Liver (tissue), 9 donors: Measurements from ENCODE around the gene NLK. TPM values are rescaled to one million over a fixed set of nuclear protein-coding genes. Genes with fewer than 3 reads are reported as not detected.

Experiments
- DNase-seq: peaks from one replicate; pipeline ENCODE4 v3.0.0-alpha.2; 2017; ENCODE audit warnings: low spot score
- H3K27ac ChIP-seq, 2 donors: one replicate each; pipeline ENCODE4 v1.7.0; 2013; ENCODE audit warnings: inconsistent platforms in 2 of 2, low read length in 2 of 2, control low read depth in 1 of 2, low read depth in 1 of 2, mild to moderate bottlenecking in 1 of 2
- H3K27me3 ChIP-seq, 4 donors: one replicate each; pipeline versions ENCODE4 v1.6.1 to v1.7.0; 2013; ENCODE audit warnings: low read length in 3 of 4, inconsistent platforms in 1 of 4, mild to moderate bottlenecking in 1 of 4, moderate library complexity in 1 of 4; ENCODE audit not compliant: control insufficient read depth in 4 of 4, insufficient read depth in 4 of 4
- H3K36me3 ChIP-seq, 4 donors: one replicate each; pipeline versions ENCODE4 v1.6.1 to v1.7.0; 2013; ENCODE audit warnings: low read length in 3 of 4, mild to moderate bottlenecking in 3 of 4, low read depth in 1 of 4, moderate library complexity in 1 of 4; ENCODE audit not compliant: control insufficient read depth in 4 of 4, insufficient read depth in 3 of 4
- H3K4me1 ChIP-seq, 4 donors: one replicate each; pipeline versions ENCODE4 v1.6.1 to v1.7.0; 2013; ENCODE audit warnings: low read length in 3 of 4, mild to moderate bottlenecking in 3 of 4, moderate library complexity in 1 of 4; ENCODE audit not compliant: control insufficient read depth in 4 of 4, insufficient read depth in 4 of 4
- H3K4me3 ChIP-seq, 3 donors: one replicate each; pipeline versions ENCODE4 v1.6.1 to v1.7.0; 2013; ENCODE audit warnings: low read length in 3 of 3, control low read depth in 1 of 3, low read depth in 1 of 3, mild to moderate bottlenecking in 1 of 3
- H3K9ac ChIP-seq, 2 donors: one replicate each; pipeline ENCODE4 v1.7.0; 2013; ENCODE audit warnings: low read length in 2 of 2, mild to moderate bottlenecking in 2 of 2, moderate library complexity in 2 of 2, control low read depth in 1 of 2, low read depth in 1 of 2
- H3K9me3 ChIP-seq, 4 donors: one replicate each; pipeline versions ENCODE4 v1.6.1 to v1.7.0; 2013; ENCODE audit warnings: low read length in 3 of 4; ENCODE audit not compliant: control insufficient read depth in 4 of 4
- EGR1 ChIP-seq, 2 donors: IDR thresholded peaks; 2 replicates each; pipeline ENCODE4 v1.6.1; 2016 to 2018; ENCODE audit warnings: antibody characterized with exemption in 2 of 2, low read depth in 2 of 2
- FOXA1 ChIP-seq: IDR thresholded peaks from 2 replicates; pipeline ENCODE4 v1.6.1; 2016; ENCODE audit warnings: antibody characterized with exemption
- GABPA ChIP-seq, 2 donors: IDR thresholded peaks in 1 of 2; conservative IDR thresholded peaks in 1 of 2; 2 replicates each; pipeline ENCODE4 v1.6.1; 2016; ENCODE audit warnings: antibody characterized with exemption in 2 of 2, mild to moderate bottlenecking in 1 of 2, moderate library complexity in 1 of 2
- HNF4A ChIP-seq, 2 donors: conservative IDR thresholded peaks; 2 replicates each; pipeline ENCODE4 v1.6.1; 2016; ENCODE audit warnings: antibody characterized with exemption in 2 of 2, mild to moderate bottlenecking in 2 of 2
- MAX ChIP-seq: IDR thresholded peaks from 2 replicates; pipeline ENCODE4 v1.6.1; 2016; ENCODE audit warnings: antibody characterized with exemption
- NR2F2 ChIP-seq: IDR thresholded peaks from 2 replicates; pipeline ENCODE4 v1.6.1; 2016; ENCODE audit warnings: antibody characterized with exemption
- RAD21 ChIP-seq, 2 donors: IDR thresholded peaks; 2 replicates each; pipeline ENCODE4 v1.6.1; 2016; ENCODE audit warnings: antibody characterized with exemption in 2 of 2, mild to moderate bottlenecking in 2 of 2
- RXRA ChIP-seq, 2 donors: IDR thresholded peaks; 2 replicates each; pipeline ENCODE4 v1.6.1; 2017 to 2018; ENCODE audit warnings: antibody characterized with exemption in 2 of 2, mild to moderate bottlenecking in 1 of 2
- SP1 ChIP-seq: IDR thresholded peaks from 2 replicates; pipeline ENCODE4 v1.6.1; 2018; ENCODE audit warnings: antibody characterized with exemption, mild to moderate bottlenecking
- TAF1 ChIP-seq: conservative IDR thresholded peaks from 2 replicates; pipeline ENCODE4 v1.6.1; 2016; ENCODE audit warnings: antibody characterized with exemption, mild to moderate bottlenecking
- WGBS: extraction: QIAGEN DNeasy Blood & Tissue Kit; methylation state at CpG from one replicate; pipeline ENCODE4 v1.1.7; 2013; 5-methylcytosine and 5-hydroxymethylcytosine counted together
- polyA plus RNA-seq, 2 donors: library from polyadenylated mRNA; stranded (reverse) in 1 of 2; unstranded in 1 of 2; fragments of 200-250 nt in 1 of 2; fragments of >200 nt in 1 of 2; fragmentation: Nextera tagmentation in 1 of 2; extraction: Ambion mirVana in 1 of 2; gene quantifications; one replicate each; pipeline versions ENCODE4 v1.2.1 to v1.2.3, GENCODE V29; 2013 to 2015
- total RNA-seq, 2 donors: library from RNA; depleted of rRNA; stranded (reverse); fragments of >200 nt; gene quantifications; one replicate each; pipeline ENCODE4 v1.2.3, GENCODE V29; 2014
- TF ChIP-seq, protein P1 (sequence below): IDR thresholded peaks from 2 replicates; pipeline ENCODE4 v1.6.1; 2016; ENCODE audit warnings: antibody characterized with exemption, mild to moderate bottlenecking
- TF ChIP-seq, protein P2 (sequence below): IDR thresholded peaks from 2 replicates; pipeline ENCODE4 v1.6.1; 2016; ENCODE audit warnings: antibody characterized with exemption
- donor health status: healthy.
- donor health status: healthy.
- donor health status: healthy.
- donor health status: healthy.
- donor health status: healthy.

The NLK gene
- total and polyA plus RNA-seq, 4 donors: 4.4 to 17.4 (median 9.2) TPM

DNA sequence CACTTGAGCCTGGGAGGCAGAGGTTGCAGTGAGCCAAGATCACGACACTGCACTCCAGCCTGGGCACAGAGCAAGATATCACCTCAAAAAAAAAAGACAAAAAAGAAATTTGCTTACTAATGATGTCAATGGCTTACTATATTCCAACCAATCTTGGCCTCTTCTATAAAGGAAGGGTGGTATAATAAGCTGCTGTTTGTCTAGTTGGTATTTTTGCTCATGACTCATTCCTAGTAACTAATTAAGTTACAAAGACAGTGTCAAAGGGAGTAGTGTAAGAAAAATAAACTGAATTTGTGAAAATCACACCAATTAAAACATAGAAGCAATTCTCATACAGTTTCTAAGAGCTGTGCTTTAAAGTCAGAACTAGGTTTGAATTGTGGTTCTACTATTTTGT lies 82.5 kb downstream of the NLK start:
- TF ChIP-seq GABPA (IDR thresholded peaks at IDR 0.05 in 1 of 2, conservative IDR thresholded peaks at IDR 0.05 in 1 of 2): no peak
- TF ChIP-seq, protein P1, sequence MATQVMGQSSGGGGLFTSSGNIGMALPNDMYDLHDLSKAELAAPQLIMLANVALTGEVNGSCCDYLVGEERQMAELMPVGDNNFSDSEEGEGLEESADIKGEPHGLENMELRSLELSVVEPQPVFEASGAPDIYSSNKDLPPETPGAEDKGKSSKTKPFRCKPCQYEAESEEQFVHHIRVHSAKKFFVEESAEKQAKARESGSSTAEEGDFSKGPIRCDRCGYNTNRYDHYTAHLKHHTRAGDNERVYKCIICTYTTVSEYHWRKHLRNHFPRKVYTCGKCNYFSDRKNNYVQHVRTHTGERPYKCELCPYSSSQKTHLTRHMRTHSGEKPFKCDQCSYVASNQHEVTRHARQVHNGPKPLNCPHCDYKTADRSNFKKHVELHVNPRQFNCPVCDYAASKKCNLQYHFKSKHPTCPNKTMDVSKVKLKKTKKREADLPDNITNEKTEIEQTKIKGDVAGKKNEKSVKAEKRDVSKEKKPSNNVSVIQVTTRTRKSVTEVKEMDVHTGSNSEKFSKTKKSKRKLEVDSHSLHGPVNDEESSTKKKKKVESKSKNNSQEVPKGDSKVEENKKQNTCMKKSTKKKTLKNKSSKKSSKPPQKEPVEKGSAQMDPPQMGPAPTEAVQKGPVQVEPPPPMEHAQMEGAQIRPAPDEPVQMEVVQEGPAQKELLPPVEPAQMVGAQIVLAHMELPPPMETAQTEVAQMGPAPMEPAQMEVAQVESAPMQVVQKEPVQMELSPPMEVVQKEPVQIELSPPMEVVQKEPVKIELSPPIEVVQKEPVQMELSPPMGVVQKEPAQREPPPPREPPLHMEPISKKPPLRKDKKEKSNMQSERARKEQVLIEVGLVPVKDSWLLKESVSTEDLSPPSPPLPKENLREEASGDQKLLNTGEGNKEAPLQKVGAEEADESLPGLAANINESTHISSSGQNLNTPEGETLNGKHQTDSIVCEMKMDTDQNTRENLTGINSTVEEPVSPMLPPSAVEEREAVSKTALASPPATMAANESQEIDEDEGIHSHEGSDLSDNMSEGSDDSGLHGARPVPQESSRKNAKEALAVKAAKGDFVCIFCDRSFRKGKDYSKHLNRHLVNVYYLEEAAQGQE: no peak
- TF ChIP-seq, protein P2, sequence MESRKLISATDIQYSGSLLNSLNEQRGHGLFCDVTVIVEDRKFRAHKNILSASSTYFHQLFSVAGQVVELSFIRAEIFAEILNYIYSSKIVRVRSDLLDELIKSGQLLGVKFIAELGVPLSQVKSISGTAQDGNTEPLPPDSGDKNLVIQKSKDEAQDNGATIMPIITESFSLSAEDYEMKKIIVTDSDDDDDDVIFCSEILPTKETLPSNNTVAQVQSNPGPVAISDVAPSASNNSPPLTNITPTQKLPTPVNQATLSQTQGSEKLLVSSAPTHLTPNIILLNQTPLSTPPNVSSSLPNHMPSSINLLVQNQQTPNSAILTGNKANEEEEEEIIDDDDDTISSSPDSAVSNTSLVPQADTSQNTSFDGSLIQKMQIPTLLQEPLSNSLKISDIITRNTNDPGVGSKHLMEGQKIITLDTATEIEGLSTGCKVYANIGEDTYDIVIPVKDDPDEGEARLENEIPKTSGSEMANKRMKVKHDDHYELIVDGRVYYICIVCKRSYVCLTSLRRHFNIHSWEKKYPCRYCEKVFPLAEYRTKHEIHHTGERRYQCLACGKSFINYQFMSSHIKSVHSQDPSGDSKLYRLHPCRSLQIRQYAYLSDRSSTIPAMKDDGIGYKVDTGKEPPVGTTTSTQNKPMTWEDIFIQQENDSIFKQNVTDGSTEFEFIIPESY: no peak
- TF ChIP-seq HNF4A (conservative IDR thresholded peaks at IDR 0.05): no peak
- TF ChIP-seq RAD21 (IDR thresholded peaks at IDR 0.05): no peak
- TF ChIP-seq RXRA (IDR thresholded peaks at IDR 0.05): no peak
- no peak for TF ChIP-seq EGR1 (IDR thresholded peaks at IDR 0.05; ENCODE audit: low read depth in 2 of 2)
- no peak for TF ChIP-seq TAF1
- no peak for TF ChIP-seq SP1
- no peak for TF ChIP-seq NR2F2
- TF ChIP-seq MAX: no peak
- TF ChIP-seq FOXA1: no peak
- Histone ChIP-seq H3K27me3 (no peaks in the 10 kb centered on the region), H3K9me3 (no peaks in the 10 kb centered on the region), H3K36me3 (no peaks in the 10 kb centered on the region), H3K4me1 (peaks cover 0 to 7% (median 5%) of the 10 kb centered on the region in 4 donors), H3K9ac (no peak overlapping the region), H3K27ac (no peak overlapping the region), H3K4me3 (no peak overlapping the region)
- DNase-seq: no peak
- WGBS: 89% methylated on average over 1 of the region's 1 CpG

DNA sequence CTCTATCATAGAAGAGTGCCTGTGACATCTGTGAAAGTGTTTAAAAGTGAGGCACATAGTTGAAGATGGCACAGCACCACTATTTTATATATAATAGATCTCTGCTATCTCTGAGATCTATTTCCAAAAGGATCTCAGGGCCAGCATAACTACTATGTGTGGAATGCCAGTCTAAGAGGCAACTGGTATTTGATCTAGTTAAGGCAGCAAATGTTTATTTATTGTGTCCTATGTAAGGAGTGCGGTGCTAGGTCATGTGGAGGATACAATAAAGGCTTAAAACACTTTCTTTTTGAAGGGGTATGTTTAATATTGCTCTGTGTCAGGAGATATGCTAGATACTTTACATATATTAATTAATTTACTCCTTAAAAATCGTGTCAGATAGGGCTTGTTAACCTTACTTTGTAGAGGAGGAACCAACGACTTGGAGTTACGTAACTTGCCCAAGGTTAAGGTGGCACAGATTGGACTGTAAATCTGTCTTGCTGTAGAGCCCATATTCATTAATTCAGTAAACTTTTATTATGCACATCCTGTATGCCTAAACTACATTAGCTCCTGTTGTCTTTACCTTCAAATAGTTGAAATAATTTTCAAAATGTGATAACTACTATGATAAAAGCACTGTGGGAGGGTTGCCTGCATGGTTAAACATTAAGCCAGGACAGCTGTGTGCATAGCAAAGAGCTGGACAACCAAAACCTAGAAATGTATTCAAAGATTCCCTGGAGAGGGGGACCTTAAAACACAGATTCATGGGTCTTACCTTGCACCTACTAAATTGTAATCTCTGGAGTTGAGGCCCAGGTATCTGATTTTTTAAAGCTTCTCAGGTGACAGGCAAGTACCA lies 83.3 kb downstream of the NLK start:
- no peak overlapping the region for H3K4me3 ChIP-seq

More for the DNA sequence above, 83.3 kb downstream of the NLK start:
- 38% methylated on average over 4 of the region's 4 CpGs for WGBS
- H3K9ac ChIP-seq: no peak overlapping the region
- peaks cover 0 to 7% (median 5%) of the 10 kb centered on the region in 4 donors for H3K4me1 ChIP-seq
- H3K27ac ChIP-seq: no peak overlapping the region
- no peaks in the 10 kb centered on the region for H3K36me3 ChIP-seq
- H3K27me3 ChIP-seq: no peaks in the 10 kb centered on the region
- DNase-seq: no peak
- TF ChIP-seq RXRA (IDR thresholded peaks at IDR 0.05): no peak
- H3K9me3 ChIP-seq: no peaks in the 10 kb centered on the region
